NT2/D1 (cell line): Measurements from ENCODE around the gene PRKAA2.

Experiments used
- SUZ12 ChIP-seq: IDR thresholded peaks from 2 replicates; pipeline ENCODE4 v1.6.1; 2011; ENCODE audit not compliant: insufficient read length, insufficient read depth; ENCODE audit errors: extremely low read depth
- ZNF274 ChIP-seq: IDR thresholded peaks from 2 replicates; pipeline ENCODE4 v1.6.1; 2011; ENCODE audit warnings: mild to moderate bottlenecking, low read depth, low read length

- TF ChIP-seq ZNF274 (no peak), SUZ12 (no peak)
Observed at GRCh38 chr1:56675763-56676162, 30.6 kb downstream of the PRKAA2 start.
